HepG2 (cell line): ENCODE measurements around the gene INO80. TPM values are rescaled to one million over a fixed set of nuclear protein-coding genes. Genes with fewer than 3 reads are reported as not detected.

ENCODE experiments used
- ASH2L ChIP-seq: fragments of 300-600, 200-600 bp; sonication (generic); IDR thresholded peaks from 2 replicates; pipeline ENCODE4 v1.7.0; 2017; ENCODE audit warnings: low read depth, mild to moderate bottlenecking, moderate library complexity, mixed read lengths, low read length; ENCODE audit not compliant: insufficient read length
- CEBPZ ChIP-seq: IDR thresholded peaks from 2 replicates; pipeline ENCODE4 v1.6.1; 2012; ENCODE audit warnings: low read length, improper control_type of control experiment
- CREB3 ChIP-seq: sonication (generic); formaldehyde crosslinking; IDR thresholded peaks from 2 replicates; pipeline ENCODE4 v1.5.0; 2020; ENCODE audit warnings: missing genetic modification reagents
- EZH2 ChIP-seq: conservative IDR thresholded peaks from 2 replicates; pipeline ENCODE4 v1.6.1; 2012; ENCODE audit warnings: mild to moderate bottlenecking, low read depth, low read length, moderate library complexity
- MLXIP ChIP-seq: sonication (generic); formaldehyde crosslinking; IDR thresholded peaks from 2 replicates; pipeline ENCODE4 v1.9.0; 2021; ENCODE audit warnings: missing genetic modification reagents, borderline replicate concordance
- MNT ChIP-seq: fragments of 450-650 bp; IDR thresholded peaks from 2 replicates; pipeline ENCODE4 v1.6.1; 2016
- POLR2G ChIP-seq: fragments of 200-400 bp; formaldehyde crosslinking; IDR thresholded peaks from 2 replicates; pipeline ENCODE4 v1.6.1; 2018; ENCODE audit warnings: mild to moderate bottlenecking, low read depth, low read length, moderate library complexity
- U2AF2 ChIP-seq: fragments of 200-400 bp; formaldehyde crosslinking; IDR thresholded peaks from 2 replicates; pipeline ENCODE4 v1.6.1; 2017; ENCODE audit warnings: low read depth, mild to moderate bottlenecking, low read length
- ZC3H13 ChIP-seq: sonication (generic); formaldehyde crosslinking; IDR thresholded peaks from 2 replicates; pipeline ENCODE4 v1.8.1; 2023; ENCODE audit warnings: mild to moderate bottlenecking, missing genetic modification reagents, moderate library complexity
- ZFY ChIP-seq: sonication (generic); formaldehyde crosslinking; IDR thresholded peaks from 2 replicates; pipeline ENCODE4 v1.4.0; 2020; ENCODE audit warnings: missing genetic modification reagents
- ZNF572 ChIP-seq: sonication (generic); formaldehyde crosslinking; IDR thresholded peaks from 2 replicates; pipeline ENCODE4 v1.5.1; 2020; ENCODE audit warnings: mild to moderate bottlenecking, missing genetic modification reagents
- ZNF749 ChIP-seq: sonication (generic); formaldehyde crosslinking; IDR thresholded peaks from 2 replicates; pipeline ENCODE4 v1.8.0; 2022; ENCODE audit warnings: mild to moderate bottlenecking, missing genetic modification reagents, moderate library complexity, borderline replicate concordance
- polyA plus RNA-seq, 8 experiments: library from polyadenylated mRNA; depleted of rRNA in 3 of 8; stranded (reverse) in 7 of 8; unstranded in 1 of 8; fragments of >200 nt; fragmentation: Illumina TruSeq in 4 of 8; extraction: Trizol in 4 of 8; gene quantifications; 2 replicates each; pipeline versions ENCODE4 v1.2.1 to v1.2.3, GENCODE V29; 2011 to 2016; ENCODE audit warnings: low read depth in 4 of 8, missing spikeins in 1 of 8, mixed read lengths in 1 of 8; ENCODE audit not compliant: insufficient read depth in 1 of 8
- total RNA-seq, 5 experiments: library from RNA; depleted of rRNA; stranded (reverse); fragments of >200 nt; fragmentation: Illumina TruSeq; extraction: Trizol; gene quantifications; 2 replicates each; pipeline ENCODE4 v1.2.3, GENCODE V29; 2016; ENCODE audit warnings: low read depth in 1 of 5

The INO80 gene
- total and polyA plus RNA-seq, 2 of the 13 experiments (the other 11 are each of a cell fraction or from before 2014, with no cell fraction given) = 3.6 to 14.8 TPM

GRCh38 chr15:41115652-41116115 is 396 bp downstream of the INO80 start (continued):
- TF ChIP-seq MLXIP (CRISPR knock-in tag) (no peak), U2AF2 (no peak), ZNF572 (CRISPR knock-in tag) (no peak), CEBPZ (no peak), MNT (peak; percentile 97), ZNF749 (CRISPR knock-in tag) (no peak), ZFY (CRISPR knock-in tag) (peak; percentile 70), ZC3H13 (CRISPR knock-in tag) (no peak), CREB3 (CRISPR knock-in tag) (no peak), POLR2G (no peak), ASH2L (peak; percentile 16), EZH2 (no peak)
- TF ChIP-seq, all 625 proteins: peak for 45
